ENCODE measurements around the gene ARSH.
"Not testable (repeated sequence)": the region's sequence is repeated elsewhere in the genome, so short reads cannot be mapped to it uniquely, and the experiment has no call there.

ARSH gene

GRCh38 chrX:3037218-3037617 is 30.9 kb downstream of the ARSH start:
- DNase-seq (ENCODE audit: low read depth): no peak

DNA sequence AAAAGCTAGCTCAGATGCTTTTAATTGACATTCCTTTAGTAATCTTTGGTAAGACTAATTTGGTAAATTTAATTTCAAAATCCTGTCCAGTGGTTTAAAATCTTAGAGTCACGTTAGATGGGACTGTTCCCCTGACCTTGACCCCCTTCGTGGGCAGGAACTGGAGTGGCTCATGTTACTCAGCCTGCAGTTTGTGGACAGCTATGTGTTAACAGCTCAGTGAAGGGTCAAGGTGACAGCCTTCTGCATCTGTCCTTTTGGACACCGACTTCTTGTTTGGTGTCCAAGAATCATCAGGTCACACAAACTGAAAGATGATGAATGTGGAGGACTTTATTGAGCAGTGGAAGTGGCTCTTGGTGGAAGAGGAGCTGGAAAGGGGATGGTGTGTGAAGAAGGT is 37.9 kb downstream of the ARSH start:
- DNase-seq (ENCODE audit: low read depth): no peak

DNA sequence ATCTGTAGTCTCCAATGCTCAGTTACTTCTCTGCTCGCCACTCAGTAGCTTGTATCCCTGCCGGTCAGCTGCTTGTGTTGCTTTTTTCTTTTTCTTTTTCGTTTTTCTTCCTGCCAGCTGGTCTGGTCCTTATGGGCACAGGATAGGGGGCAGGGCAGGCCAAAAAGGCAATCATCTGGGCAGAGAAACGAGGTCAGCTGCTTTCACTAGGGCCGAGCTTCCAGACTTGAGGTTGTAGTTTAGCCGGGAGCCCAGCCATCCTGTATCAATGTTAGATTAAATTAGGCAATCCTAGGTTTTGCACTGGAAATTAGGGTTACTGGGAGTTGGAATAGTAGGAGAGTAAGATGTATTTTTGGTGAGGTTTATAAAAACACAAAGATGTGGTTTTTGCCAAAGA is 38.3 kb downstream of the ARSH start:
- DNase-seq (ENCODE audit: low read depth): no peak

- no peak for DNase-seq (ENCODE audit: low read depth)
These were observed 40.2 kb downstream of the ARSH start for GRCh38 chrX:3046253-3047240.

DNA sequence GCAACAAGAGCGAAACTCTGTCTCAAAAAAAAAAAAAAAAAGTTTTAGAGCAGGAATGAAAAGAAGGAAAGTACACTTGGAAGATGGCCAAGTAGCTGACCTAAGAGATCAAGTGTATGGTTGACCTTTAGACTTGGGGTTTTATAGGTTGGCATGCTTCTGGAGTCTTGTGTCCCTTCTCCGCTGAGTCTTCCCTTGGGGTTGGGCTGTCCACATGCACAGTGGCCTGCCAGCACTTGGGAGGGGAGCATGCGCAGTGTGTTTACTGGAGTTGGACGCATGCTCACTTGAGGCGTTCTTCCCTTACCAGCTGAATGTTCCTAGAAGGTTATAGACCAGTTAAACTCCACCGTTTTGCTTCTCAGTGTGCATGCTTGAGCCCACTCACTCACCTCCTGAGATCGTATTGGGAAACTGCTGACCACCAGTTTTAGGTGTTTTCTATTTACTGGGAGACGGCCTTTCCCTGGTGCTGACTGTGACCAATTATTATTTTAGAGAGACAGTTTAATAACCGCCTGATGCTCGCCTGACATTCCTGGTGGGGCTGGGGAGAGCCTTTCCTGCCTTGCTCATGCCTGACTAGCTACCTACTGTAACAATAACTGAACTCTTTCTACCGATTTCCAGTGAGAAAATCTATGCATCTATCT is 44.3 kb downstream of the ARSH start:
- not testable (repeated sequence) for DNase-seq (ENCODE audit: low read depth)

- DNase-seq (ENCODE audit: low read depth): no peak
These were observed 46.5 kb downstream of the ARSH start for GRCh38 chrX:3052860-3053259.

DNA sequence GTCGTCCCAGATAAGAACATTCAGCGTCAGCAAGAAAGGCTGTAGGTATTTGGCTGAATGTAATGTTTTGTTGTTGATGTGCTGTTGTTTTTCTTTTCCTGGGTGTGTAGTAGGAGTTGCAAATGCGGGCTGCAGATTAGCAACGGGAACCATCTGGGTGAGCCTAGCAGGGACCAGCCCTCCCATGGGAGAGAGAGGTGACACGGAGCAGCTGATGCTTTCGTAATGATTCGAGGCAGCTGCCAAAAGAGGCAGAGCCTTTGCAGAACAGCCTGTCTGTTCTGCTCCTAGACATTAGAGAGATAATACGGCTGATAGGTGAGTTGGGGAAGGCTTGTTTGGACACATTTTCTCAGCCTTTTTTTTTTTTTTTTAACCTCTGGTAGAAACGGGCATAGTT is 60.2 kb downstream of the ARSH start:
- DNase-seq (ENCODE audit: low read depth): no peak

DNA sequence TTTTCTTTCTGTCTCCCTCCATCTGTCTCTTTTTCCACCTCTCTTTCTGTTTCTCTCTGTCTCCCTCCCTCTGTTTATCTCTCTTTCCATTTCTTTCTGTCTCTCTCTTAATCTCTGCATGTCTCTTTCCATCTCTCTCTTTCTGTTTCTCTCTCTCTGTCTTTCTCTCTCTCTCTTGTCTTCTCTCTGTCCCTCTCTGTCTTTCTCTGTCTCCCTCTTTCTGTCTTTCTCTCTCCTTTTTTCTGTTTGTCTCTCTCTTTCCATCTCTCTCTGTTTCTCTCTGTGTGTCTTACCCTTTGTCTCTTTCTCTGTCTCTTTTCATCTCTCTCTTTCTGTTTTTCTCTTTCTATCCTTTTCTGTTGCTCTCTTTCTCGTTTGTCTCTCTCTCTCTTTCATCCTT is 69.6 kb downstream of the ARSH start:
- DNase-seq (ENCODE audit: low read depth): no peak

DNA sequence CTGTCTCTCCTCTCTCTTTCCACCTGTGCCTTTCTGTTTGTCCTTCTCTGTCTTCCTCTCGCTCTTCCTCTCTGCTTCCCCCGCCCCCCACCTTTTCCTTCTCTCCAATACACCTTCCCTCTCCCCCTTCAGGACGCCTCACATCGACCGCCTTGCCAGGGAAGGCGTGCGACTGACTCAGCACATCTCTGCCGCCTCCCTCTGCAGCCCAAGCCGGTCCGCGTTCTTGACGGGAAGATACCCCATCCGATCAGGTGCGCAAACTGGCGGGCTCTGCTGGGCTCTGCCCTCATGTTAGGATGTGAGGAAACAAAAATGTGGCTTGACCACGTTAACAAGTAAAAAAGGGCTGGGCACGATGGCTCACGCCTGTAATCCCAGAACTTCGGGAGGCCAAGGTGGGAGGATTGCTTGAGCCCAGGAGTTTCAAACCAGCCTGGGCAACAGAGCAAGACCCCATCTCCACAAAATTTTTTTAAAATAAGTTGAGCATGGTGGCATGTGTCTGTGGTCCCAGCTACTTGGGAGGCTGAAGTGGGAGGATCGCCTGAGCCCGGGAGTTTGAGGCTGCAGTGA is 70.2 kb downstream of the ARSH start:
- DNase-seq (ENCODE audit: low read depth): no peak

Measured in stimulated activated CD8-positive, alpha-beta memory T cell treated with anti-CD3 and anti-CD28 coated beads, Interleukin-7, amount 100 ng/mL, for 24 hours (primary cell).